ENCODE data around the gene EVA1C. TPM values are rescaled to one million over a fixed set of nuclear protein-coding genes. Genes with fewer than 3 reads are reported as not detected.

The EVA1C gene
- total RNA-seq, 1 donor from 2014 or later: 147 TPM

DNA sequence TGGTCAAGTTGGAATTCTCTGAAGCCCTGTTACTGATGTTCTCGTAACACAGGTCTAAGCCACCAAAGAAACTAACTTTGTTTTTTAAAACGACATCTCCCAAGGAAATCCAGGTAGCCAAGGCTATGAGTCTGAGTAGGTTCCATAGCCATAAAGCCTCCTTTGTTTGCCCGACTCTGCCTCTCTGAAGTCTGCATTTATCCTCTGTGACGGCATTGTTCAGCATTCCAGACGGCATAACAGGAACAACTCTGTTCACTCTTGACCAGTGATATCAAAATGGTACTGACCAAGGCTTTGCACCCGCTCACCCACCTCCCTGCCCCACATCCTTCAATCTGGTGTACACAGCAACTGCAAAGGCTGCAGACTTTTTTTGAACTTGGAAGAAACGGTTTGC lies 34.5 kb upstream of the EVA1C start:
- TF ChIP-seq, protein P1, sequence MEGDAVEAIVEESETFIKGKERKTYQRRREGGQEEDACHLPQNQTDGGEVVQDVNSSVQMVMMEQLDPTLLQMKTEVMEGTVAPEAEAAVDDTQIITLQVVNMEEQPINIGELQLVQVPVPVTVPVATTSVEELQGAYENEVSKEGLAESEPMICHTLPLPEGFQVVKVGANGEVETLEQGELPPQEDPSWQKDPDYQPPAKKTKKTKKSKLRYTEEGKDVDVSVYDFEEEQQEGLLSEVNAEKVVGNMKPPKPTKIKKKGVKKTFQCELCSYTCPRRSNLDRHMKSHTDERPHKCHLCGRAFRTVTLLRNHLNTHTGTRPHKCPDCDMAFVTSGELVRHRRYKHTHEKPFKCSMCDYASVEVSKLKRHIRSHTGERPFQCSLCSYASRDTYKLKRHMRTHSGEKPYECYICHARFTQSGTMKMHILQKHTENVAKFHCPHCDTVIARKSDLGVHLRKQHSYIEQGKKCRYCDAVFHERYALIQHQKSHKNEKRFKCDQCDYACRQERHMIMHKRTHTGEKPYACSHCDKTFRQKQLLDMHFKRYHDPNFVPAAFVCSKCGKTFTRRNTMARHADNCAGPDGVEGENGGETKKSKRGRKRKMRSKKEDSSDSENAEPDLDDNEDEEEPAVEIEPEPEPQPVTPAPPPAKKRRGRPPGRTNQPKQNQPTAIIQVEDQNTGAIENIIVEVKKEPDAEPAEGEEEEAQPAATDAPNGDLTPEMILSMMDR (IDR thresholded peaks at IDR 0.05): no peak
- Histone ChIP-seq H3K4me3 (no peak overlapping the region), H3K27ac (peak overlapping the region; percentile 86 to 95), H3K9me3 (no peaks in the 10 kb centered on the region), H3K27me3 (no peaks in the 10 kb centered on the region), H3K4me1 (peaks cover 23 to 55% of the 10 kb centered on the region in 2 donors), H3K36me3 (peaks cover 11 to 38% of the 10 kb centered on the region in 2 donors)
- DNase-seq (ENCODE audit: low spot score in 2 of 2): no peak
- intact Hi-C loops (cut with DNase I): no loop called here

DNA sequence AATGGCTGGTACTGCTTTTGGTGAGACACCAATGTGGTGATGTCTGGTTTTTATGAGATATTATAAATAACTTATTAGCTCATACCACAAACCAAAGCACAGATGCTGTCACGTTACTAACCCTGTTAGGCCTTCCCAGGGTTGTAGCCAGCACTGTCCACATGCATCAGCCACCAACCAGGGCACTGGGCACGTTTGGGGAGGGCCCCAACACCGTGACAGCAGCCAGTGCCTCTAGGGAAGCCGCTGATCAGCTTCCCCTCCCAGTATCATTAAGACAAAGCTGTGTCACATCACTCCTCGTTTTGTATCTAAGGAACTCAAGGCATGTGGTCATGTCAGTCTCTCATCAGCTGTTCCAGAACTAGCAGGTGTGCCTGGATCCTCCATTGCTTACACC lies 33.5 kb upstream of the EVA1C start:
- H3K27ac ChIP-seq: peak overlapping the region; percentile 86 to 95
- H3K4me3 ChIP-seq: no peak overlapping the region
- no peaks in the 10 kb centered on the region for H3K9me3 ChIP-seq
- intact Hi-C loops (cut with DNase I): no loop called here
- H3K4me1 ChIP-seq: peaks cover 23 to 63% of the 10 kb centered on the region in 2 donors
- TF ChIP-seq, protein P1 (IDR thresholded peaks at IDR 0.05): no peak
- DNase-seq (ENCODE audit: low spot score in 2 of 2): peak in 1 of 2 donors; percentile 80
- peaks cover 18 to 47% of the 10 kb centered on the region in 2 donors for H3K36me3 ChIP-seq
- no peaks in the 10 kb centered on the region for H3K27me3 ChIP-seq

DNA sequence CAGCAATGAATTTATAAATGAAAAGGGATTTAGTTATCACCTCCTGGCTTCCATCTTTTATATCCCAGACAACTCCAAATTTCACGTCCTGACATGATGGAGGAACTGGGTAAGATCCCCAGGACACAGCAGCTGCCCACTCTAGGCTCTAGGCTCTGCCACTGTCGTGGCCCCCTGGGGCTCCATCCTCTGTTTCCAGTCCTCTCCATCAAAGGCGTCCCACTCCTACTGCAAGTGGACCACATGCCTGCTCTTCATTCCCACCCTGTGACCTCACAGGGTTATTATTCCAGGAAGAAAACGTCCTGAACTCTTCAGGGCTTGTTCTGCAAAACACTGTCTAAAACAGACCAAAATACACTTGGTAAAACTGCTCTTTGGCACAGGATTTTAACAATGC lies 31.6 kb upstream of the EVA1C start:
- Histone ChIP-seq H3K9me3 (no peaks in the 10 kb centered on the region), H3K4me1 (peaks cover 23 to 68% of the 10 kb centered on the region in 2 donors), H3K4me3 (no peak overlapping the region), H3K27ac (peak overlapping the region; percentile 86 to 95), H3K36me3 (peaks cover 26 to 50% of the 10 kb centered on the region in 2 donors), H3K27me3 (no peaks in the 10 kb centered on the region)
- intact Hi-C loops (cut with DNase I): loop anchor here (1.0 kb wide), 1 partner anchor 9 kb away; no protein-coding TSS in a partner anchor
- TF ChIP-seq, protein P1 (IDR thresholded peaks at IDR 0.05): no peak
- DNase-seq (ENCODE audit: low spot score in 2 of 2): peak in 1 of 2 donors; percentile 83

DNA sequence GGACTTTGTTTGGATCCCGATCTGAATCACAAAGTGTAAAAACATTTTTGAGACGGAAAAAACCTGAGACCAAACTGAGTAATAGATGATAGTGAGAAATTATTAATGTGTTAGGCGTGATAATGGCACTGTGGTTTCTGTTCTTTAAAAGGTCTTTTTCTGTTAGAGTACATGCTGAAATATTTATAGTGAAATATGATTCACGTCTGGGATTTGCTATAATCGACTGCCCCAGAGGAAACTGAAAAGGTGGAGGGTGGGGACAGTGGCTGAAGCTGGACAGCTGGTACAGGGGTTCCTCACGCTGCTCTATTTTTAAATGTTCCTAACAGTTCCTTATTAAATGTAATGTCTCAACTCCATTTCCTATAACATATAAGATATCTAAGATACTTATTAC lies 30.9 kb upstream of the EVA1C start:
- Histone ChIP-seq H3K4me1 (peaks cover 23 to 66% of the 10 kb centered on the region in 2 donors), H3K27ac (peak overlapping the region; percentile 86 to 95), H3K36me3 (peaks cover 26 to 50% of the 10 kb centered on the region in 2 donors)

DNA sequence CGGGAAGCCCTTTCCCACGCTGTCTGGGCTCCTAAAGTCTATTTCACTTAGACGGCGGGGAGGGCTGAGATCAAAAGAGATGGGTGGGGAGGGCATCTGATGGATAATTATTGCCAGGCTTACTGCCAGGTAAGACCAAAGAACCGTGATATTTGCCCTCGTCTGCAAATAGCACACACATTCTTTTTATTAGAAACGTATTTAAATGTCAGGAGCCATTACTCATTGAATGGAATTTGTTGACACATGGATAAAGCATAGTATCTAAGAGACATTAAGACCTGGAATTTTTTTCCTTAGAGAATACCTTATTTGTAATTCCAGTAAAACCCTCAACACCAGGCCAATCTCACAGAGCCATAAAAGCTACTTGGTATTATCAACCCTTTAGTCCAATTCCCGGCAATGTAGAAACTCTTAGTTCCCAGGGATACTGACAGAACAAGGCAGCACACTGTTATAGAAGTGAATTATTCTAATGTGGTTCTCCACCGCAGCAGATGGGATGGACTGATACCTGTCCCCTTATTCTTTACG lies 30.3 kb upstream of the EVA1C start:
- peaks cover 25 to 66% of the 10 kb centered on the region in 2 donors for H3K4me1 ChIP-seq
- intact Hi-C loops (cut with DNase I): no loop called here
- TF ChIP-seq, protein P1 (IDR thresholded peaks at IDR 0.05): no peak

More for the DNA sequence above, 30.9 kb upstream of the EVA1C start:
- DNase-seq (ENCODE audit: low spot score in 2 of 2): peak in 1 of 2 donors; percentile 78
- intact Hi-C loops (cut with DNase I): no loop called here
- TF ChIP-seq, protein P1 (IDR thresholded peaks at IDR 0.05): no peak
- no peaks in the 10 kb centered on the region for H3K27me3 ChIP-seq
- no peaks in the 10 kb centered on the region for H3K9me3 ChIP-seq
- H3K4me3 ChIP-seq: peak overlapping the region in 1 of 2 donors; percentile 9

More for the DNA sequence above, 30.3 kb upstream of the EVA1C start:
- Histone ChIP-seq H3K27ac (peak overlapping the region; percentile 86 to 95), H3K4me3 (peak overlapping the region in 1 of 2 donors; percentile 9), H3K9me3 (no peaks in the 10 kb centered on the region), H3K27me3 (no peaks in the 10 kb centered on the region), H3K36me3 (peaks cover 26 to 50% of the 10 kb centered on the region in 2 donors)
- peak in 1 of 2 donors; percentile 67 for DNase-seq (ENCODE audit: low spot score in 2 of 2)
